Measurements from ENCODE around the gene GNPTAB. TPM values are rescaled to one million over a fixed set of nuclear protein-coding genes. Genes with fewer than 3 reads are reported as not detected.

GNPTAB gene
- total and polyA plus RNA-seq, 2 of the 13 experiments (the other 11 are each of a cell fraction or from before 2014, with no cell fraction given), result 13.6 to 19.4 TPM

DNA sequence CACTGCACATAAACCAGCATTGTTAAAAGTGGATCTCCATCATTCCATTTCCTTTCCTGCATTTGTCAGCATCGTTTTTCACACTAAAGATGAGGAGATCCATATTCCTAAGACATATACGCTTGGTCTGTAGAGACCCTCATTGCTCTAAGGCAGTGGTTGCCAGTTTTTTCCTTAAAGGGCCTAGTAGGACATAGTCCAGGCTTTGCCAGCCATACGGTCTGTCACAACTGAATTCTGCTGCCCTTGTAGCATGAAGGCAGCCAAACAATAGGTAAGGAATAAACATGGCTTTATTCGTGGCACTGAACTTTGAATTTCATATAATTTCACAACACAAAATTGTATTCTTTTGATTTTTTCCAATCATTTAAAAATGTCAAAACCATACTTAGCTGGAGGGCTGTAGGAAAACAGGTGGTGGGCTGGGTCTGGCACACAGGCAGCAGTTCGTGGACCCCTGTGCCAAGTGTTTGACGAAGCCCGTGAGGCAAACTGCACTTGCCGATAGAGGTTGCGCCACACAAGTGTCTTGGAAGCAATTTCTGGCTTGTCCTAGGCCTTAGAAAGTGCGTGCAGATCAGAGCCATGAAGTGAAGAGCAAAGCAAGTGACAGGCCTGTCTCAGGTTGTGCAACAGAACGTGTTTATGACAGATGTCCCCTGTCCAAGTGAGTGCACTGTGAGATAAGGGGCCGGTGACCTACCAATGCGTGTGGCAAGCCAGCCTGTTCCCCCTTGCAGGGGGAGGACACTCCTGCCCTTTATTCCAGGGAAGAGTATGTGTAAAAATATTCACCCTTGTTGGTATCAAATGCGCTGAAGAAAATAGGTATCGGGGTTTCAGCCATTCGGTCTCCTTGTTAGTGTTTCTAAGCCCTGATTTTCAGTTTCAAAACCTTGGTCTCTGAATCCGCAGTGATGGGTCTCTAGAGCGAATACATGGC is 134.2 kb downstream of the GNPTAB start (continued):
- TF ChIP-seq, protein P1, sequence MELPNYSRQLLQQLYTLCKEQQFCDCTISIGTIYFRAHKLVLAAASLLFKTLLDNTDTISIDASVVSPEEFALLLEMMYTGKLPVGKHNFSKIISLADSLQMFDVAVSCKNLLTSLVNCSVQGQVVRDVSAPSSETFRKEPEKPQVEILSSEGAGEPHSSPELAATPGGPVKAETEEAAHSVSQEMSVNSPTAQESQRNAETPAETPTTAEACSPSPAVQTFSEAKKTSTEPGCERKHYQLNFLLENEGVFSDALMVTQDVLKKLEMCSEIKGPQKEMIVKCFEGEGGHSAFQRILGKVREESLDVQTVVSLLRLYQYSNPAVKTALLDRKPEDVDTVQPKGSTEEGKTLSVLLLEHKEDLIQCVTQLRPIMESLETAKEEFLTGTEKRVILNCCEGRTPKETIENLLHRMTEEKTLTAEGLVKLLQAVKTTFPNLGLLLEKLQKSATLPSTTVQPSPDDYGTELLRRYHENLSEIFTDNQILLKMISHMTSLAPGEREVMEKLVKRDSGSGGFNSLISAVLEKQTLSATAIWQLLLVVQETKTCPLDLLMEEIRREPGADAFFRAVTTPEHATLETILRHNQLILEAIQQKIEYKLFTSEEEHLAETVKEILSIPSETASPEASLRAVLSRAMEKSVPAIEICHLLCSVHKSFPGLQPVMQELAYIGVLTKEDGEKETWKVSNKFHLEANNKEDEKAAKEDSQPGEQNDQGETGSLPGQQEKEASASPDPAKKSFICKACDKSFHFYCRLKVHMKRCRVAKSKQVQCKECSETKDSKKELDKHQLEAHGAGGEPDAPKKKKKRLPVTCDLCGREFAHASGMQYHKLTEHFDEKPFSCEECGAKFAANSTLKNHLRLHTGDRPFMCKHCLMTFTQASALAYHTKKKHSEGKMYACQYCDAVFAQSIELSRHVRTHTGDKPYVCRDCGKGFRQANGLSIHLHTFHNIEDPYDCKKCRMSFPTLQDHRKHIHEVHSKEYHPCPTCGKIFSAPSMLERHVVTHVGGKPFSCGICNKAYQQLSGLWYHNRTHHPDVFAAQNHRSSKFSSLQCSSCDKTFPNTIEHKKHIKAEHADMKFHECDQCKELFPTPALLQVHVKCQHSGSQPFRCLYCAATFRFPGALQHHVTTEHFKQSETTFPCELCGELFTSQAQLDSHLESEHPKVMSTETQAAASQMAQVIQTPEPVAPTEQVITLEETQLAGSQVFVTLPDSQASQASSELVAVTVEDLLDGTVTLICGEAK (IDR thresholded peaks at IDR 0.05), result no peak
- TF ChIP-seq, protein P1 (CRISPR knock-in tag; IDR thresholded peaks at IDR 0.05), result no peak; the same call in 1 of the 2 replicates
- TF ChIP-seq KLF6 (CRISPR knock-in tag; IDR thresholded peaks at IDR 0.05), result 0 out of 2 replicates have a peak, but pooled peaks have one; percentile 30
- TF ChIP-seq ZNF264 (CRISPR knock-in tag; IDR thresholded peaks at IDR 0.05), result 0 out of 2 replicates have a peak, but pooled peaks have one; percentile 44
- TF ChIP-seq EZH2 (conservative IDR thresholded peaks at IDR 0.05; ENCODE audit: low read depth, low read length), result no peak
- TF ChIP-seq ZNF652 (CRISPR knock-in tag; IDR thresholded peaks at IDR 0.05; ENCODE audit: borderline replicate concordance, low read depth), result no peak
- no peak for TF ChIP-seq SIN3B (IDR thresholded peaks at IDR 0.05; ENCODE audit: low read length)
- TF ChIP-seq, protein P2, sequence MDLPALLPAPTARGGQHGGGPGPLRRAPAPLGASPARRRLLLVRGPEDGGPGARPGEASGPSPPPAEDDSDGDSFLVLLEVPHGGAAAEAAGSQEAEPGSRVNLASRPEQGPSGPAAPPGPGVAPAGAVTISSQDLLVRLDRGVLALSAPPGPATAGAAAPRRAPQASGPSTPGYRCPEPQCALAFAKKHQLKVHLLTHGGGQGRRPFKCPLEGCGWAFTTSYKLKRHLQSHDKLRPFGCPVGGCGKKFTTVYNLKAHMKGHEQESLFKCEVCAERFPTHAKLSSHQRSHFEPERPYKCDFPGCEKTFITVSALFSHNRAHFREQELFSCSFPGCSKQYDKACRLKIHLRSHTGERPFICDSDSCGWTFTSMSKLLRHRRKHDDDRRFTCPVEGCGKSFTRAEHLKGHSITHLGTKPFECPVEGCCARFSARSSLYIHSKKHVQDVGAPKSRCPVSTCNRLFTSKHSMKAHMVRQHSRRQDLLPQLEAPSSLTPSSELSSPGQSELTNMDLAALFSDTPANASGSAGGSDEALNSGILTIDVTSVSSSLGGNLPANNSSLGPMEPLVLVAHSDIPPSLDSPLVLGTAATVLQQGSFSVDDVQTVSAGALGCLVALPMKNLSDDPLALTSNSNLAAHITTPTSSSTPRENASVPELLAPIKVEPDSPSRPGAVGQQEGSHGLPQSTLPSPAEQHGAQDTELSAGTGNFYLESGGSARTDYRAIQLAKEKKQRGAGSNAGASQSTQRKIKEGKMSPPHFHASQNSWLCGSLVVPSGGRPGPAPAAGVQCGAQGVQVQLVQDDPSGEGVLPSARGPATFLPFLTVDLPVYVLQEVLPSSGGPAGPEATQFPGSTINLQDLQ (CRISPR knock-in tag; IDR thresholded peaks at IDR 0.05), result 0 out of 2 replicates have a peak, but pooled peaks have one; percentile 52
- TF ChIP-seq, protein P3, sequence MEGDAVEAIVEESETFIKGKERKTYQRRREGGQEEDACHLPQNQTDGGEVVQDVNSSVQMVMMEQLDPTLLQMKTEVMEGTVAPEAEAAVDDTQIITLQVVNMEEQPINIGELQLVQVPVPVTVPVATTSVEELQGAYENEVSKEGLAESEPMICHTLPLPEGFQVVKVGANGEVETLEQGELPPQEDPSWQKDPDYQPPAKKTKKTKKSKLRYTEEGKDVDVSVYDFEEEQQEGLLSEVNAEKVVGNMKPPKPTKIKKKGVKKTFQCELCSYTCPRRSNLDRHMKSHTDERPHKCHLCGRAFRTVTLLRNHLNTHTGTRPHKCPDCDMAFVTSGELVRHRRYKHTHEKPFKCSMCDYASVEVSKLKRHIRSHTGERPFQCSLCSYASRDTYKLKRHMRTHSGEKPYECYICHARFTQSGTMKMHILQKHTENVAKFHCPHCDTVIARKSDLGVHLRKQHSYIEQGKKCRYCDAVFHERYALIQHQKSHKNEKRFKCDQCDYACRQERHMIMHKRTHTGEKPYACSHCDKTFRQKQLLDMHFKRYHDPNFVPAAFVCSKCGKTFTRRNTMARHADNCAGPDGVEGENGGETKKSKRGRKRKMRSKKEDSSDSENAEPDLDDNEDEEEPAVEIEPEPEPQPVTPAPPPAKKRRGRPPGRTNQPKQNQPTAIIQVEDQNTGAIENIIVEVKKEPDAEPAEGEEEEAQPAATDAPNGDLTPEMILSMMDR (CRISPR knock-in tag; IDR thresholded peaks at IDR 0.05), result no peak
- peak; percentile 80; the same call in 1 of the 2 replicates for TF ChIP-seq KDM3A (CRISPR knock-in tag; IDR thresholded peaks at IDR 0.05; ENCODE audit: low read depth)
- TF ChIP-seq HDAC2 (CRISPR knock-in tag; IDR thresholded peaks at IDR 0.05), result peak; percentile 65; the same call in 1 of the 2 replicates
